Loucy (cell line): Measurements from ENCODE around the gene IKZF5.

Experiments used
- H2AFZ ChIP-seq: fragments of 200-600 bp; sonication (generic); 2 replicates; pipeline ENCODE4 v1.6.0; 2016; ENCODE audit warnings: antibody characterized with exemption, mild to moderate bottlenecking, low read length, moderate library complexity
- H3F3A ChIP-seq: fragments of 200-600 bp; 2 replicates; pipeline ENCODE4 v1.6.0; 2016; ENCODE audit warnings: antibody characterized with exemption, low read depth, mild to moderate bottlenecking
- H3K27me3 ChIP-seq: fragments of 200-600 bp; sonication (generic); 2 replicates; pipeline ENCODE4 v1.6.1; 2014; ENCODE audit warnings: low read length, mild to moderate bottlenecking; ENCODE audit not compliant: insufficient read depth, poor library complexity, severe bottlenecking
- H3K36me3 ChIP-seq: fragments of 200-600 bp; sonication (generic); 2 replicates; pipeline ENCODE4 v1.6.1; 2016; ENCODE audit warnings: low read length; ENCODE audit not compliant: insufficient read depth
- H3K4me1 ChIP-seq: fragments of 200-600 bp; sonication (generic); 2 replicates; pipeline ENCODE4 v1.5.1; 2014; ENCODE audit warnings: low read length, mild to moderate bottlenecking; ENCODE audit not compliant: insufficient read depth, poor library complexity, severe bottlenecking
- H3K4me2 ChIP-seq: fragments of 200-600 bp; sonication (generic); 2 replicates; pipeline ENCODE4 v1.6.0; 2014; ENCODE audit warnings: antibody characterized with exemption, low read length, low read depth, mild to moderate bottlenecking; ENCODE audit not compliant: poor library complexity, severe bottlenecking
- H3K4me3 ChIP-seq: fragments of 200-600 bp; sonication (generic); 2 replicates; pipeline ENCODE4 v1.5.1; 2014; ENCODE audit warnings: low read length, mild to moderate bottlenecking, mixed read lengths; ENCODE audit not compliant: poor library complexity, severe bottlenecking
- H3K79me2 ChIP-seq: fragments of 200-600 bp; sonication (generic); 2 replicates; pipeline ENCODE4 v1.6.1; 2014; ENCODE audit warnings: low read length; ENCODE audit not compliant: insufficient read depth
- H3K9ac ChIP-seq: fragments of 200-600 bp; sonication (generic); 2 replicates; pipeline ENCODE4 v1.6.0; 2014; ENCODE audit warnings: mild to moderate bottlenecking, low read depth, low read length, moderate library complexity; ENCODE audit not compliant: poor library complexity, severe bottlenecking
- H3K9me2 ChIP-seq: fragments of 200-600 bp; sonication (generic); replicated peaks from 2 replicates; pipeline ENCODE4 v1.6.1; 2016; ENCODE audit warnings: low read depth, low read length, mixed read lengths
- H3K9me3 ChIP-seq: fragments of 200-600 bp; sonication (generic); 2 replicates; pipeline ENCODE4 v1.6.1; 2014; ENCODE audit warnings: mild to moderate bottlenecking, antibody characterized with exemption, low read length, low read depth; ENCODE audit not compliant: insufficient read depth
- H4K20me1 ChIP-seq: fragments of 200-600 bp; sonication (generic); 2 replicates; pipeline ENCODE4 v1.6.0; 2014; ENCODE audit warnings: antibody characterized with exemption, low read length, mild to moderate bottlenecking; ENCODE audit not compliant: insufficient read depth, poor library complexity, severe bottlenecking
- EZH2phosphoT487 ChIP-seq: fragments of 200-600 bp; IDR thresholded peaks from 2 replicates; pipeline ENCODE4 v1.6.1; 2018; ENCODE audit warnings: antibody characterized with exemption, mild to moderate bottlenecking, moderate library complexity, borderline replicate concordance
- TF ChIP-seq, protein P1 (sequence below): fragments of 200-600 bp; sonication (generic); conservative IDR thresholded peaks from 2 replicates; pipeline ENCODE4 v1.5.1; 2014; ENCODE audit warnings: mild to moderate bottlenecking, antibody characterized with exemption, low read length

Gene IKZF5

DNA sequence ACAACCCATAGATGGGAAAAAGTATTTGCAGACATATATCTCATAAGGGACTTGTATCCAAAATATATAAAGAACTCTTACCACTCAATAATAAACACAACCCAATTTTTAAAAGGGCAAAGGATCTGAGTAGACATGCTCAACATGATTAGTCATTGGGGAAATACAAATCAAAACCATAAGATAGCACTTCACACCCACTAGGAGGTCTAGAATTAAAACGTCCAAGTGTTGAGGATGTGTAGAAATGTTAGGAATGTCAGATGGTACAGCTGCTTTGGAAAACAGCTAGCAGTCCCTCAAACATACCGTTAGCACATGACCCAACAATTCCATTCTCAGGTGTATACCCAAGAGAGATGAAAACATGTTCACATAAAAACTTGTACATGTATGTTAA is 20.1 kb downstream of the IKZF5 start:
- H4K20me1 ChIP-seq, result no peaks in the 10 kb centered on the region
- no peak overlapping the region for H3K4me2 ChIP-seq
- H3K4me1 ChIP-seq, result no peaks in the 10 kb centered on the region
- H3F3A ChIP-seq, result no peaks in the 10 kb centered on the region
- peaks cover 7% of the 10 kb centered on the region; the same call in 1 of the 2 replicates for H3K36me3 ChIP-seq
- no peak overlapping the region for H3K4me3 ChIP-seq
- no peaks in the 10 kb centered on the region for H3K9me3 ChIP-seq
- TF ChIP-seq, protein P1, sequence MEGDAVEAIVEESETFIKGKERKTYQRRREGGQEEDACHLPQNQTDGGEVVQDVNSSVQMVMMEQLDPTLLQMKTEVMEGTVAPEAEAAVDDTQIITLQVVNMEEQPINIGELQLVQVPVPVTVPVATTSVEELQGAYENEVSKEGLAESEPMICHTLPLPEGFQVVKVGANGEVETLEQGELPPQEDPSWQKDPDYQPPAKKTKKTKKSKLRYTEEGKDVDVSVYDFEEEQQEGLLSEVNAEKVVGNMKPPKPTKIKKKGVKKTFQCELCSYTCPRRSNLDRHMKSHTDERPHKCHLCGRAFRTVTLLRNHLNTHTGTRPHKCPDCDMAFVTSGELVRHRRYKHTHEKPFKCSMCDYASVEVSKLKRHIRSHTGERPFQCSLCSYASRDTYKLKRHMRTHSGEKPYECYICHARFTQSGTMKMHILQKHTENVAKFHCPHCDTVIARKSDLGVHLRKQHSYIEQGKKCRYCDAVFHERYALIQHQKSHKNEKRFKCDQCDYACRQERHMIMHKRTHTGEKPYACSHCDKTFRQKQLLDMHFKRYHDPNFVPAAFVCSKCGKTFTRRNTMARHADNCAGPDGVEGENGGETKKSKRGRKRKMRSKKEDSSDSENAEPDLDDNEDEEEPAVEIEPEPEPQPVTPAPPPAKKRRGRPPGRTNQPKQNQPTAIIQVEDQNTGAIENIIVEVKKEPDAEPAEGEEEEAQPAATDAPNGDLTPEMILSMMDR, result no peak
- TF ChIP-seq EZH2phosphoT487, result no peak
- no peaks in the 10 kb centered on the region for H3K79me2 ChIP-seq
- no peak overlapping the region for H2AFZ ChIP-seq
- H3K9me2 ChIP-seq, result no peaks in the 10 kb centered on the region
- H3K9ac ChIP-seq, result no peak overlapping the region
- H3K27me3 ChIP-seq, result no peaks in the 10 kb centered on the region

DNA sequence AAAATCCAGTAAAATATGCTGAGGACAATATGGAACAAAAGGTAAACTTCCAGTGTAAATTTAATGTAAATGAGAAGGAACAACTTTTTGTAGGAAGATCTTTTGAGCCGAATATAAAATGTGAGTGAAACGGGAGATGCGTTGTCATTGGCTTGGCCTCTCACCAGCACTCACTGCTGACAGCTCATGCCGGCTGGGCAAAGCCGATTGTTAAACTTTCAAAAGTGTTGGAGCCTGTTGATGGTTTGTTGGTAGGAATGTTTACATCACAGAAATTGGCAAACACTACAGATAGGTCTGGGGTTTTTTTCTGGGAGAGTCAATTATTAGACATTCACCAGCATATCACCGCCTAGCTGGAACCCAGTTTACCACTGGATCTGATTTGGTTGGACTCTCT is 22.3 kb downstream of the IKZF5 start:
- Histone ChIP-seq H4K20me1 (no peaks in the 10 kb centered on the region), H3K9me3 (no peaks in the 10 kb centered on the region), H3K4me3 (no peak overlapping the region), H3F3A (no peaks in the 10 kb centered on the region), H3K27me3 (no peaks in the 10 kb centered on the region), H2AFZ (no peak overlapping the region), H3K36me3 (peaks cover 3% of the 10 kb centered on the region; the same call in 1 of the 2 replicates), H3K9me2 (no peaks in the 10 kb centered on the region), H3K79me2 (no peaks in the 10 kb centered on the region), H3K4me1 (peaks cover 4% of the 10 kb centered on the region), H3K9ac (no peak overlapping the region), H3K4me2 (no peak overlapping the region)
- TF ChIP-seq, protein P1, result no peak
- TF ChIP-seq EZH2phosphoT487, result no peak

DNA sequence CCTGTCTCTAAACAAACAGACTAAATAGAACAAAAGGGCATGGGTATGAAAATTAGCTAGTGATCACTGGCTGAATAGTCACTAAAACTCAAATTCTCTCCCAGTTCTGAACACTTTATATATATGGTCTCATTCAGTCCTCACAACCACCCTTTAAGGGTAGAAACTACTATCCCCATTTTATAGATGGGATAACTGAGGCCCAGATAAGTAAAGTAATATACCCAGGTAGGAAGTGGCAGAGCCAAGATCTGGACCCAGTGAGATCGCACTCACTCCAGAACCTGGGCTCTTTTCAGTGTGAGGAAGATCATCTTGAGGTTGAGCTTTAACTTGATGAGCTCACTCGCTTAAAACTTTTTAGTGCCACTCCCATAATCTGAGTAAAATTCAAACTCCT is 23.9 kb downstream of the IKZF5 start:
- Histone ChIP-seq H2AFZ (no peak overlapping the region), H3K9ac (no peak overlapping the region), H3K9me3 (no peaks in the 10 kb centered on the region), H3K4me2 (no peak overlapping the region), H3F3A (no peaks in the 10 kb centered on the region), H3K9me2 (no peaks in the 10 kb centered on the region), H3K27me3 (no peaks in the 10 kb centered on the region), H3K4me1 (peaks cover 15% of the 10 kb centered on the region), H3K79me2 (no peaks in the 10 kb centered on the region), H3K36me3 (peaks cover 3% of the 10 kb centered on the region; the same call in 1 of the 2 replicates), H3K4me3 (no peak overlapping the region), H4K20me1 (no peaks in the 10 kb centered on the region)
- TF ChIP-seq EZH2phosphoT487, result no peak
- TF ChIP-seq, protein P1, result no peak
